Lung (tissue), 12 donors: ENCODE measurements around the gene RIN1. TPM values are rescaled to one million over a fixed set of nuclear protein-coding genes. Genes with fewer than 3 reads are reported as not detected.

Experiments used
- ATAC-seq: fragments of 200-7000 bp; cut with Tn5 transposase; one replicate; pipeline ENCODE4 v1.9.1; 2020; ENCODE audit warnings: moderate number of reproducible peaks; ENCODE audit not compliant: insufficient read depth, low FRiP score
- DNase-seq, 3 donors: peaks; one replicate each; pipeline ENCODE4 v3.0.0-alpha.2; 2013 to 2017
- H3K27ac ChIP-seq, 2 donors: one replicate each; pipeline ENCODE4 v1.5.1; 2013; ENCODE audit warnings: mild to moderate bottlenecking in 2 of 2, moderate library complexity in 2 of 2, control low read depth in 1 of 2, inconsistent platforms in 1 of 2, low read depth in 1 of 2, low read length in 1 of 2
- H3K27me3 ChIP-seq, 3 donors: one replicate each; pipeline ENCODE4 v1.5.1; 2013; ENCODE audit warnings: low read length in 2 of 3; ENCODE audit not compliant: control insufficient read depth in 3 of 3, insufficient read depth in 3 of 3
- H3K36me3 ChIP-seq, 4 donors: one replicate each; pipeline ENCODE4 v1.5.1; 2013; ENCODE audit warnings: low read length in 4 of 4, mild to moderate bottlenecking in 1 of 4, moderate library complexity in 1 of 4; ENCODE audit not compliant: control insufficient read depth in 4 of 4, insufficient read depth in 4 of 4
- H3K4me1 ChIP-seq, 5 donors: one replicate each; pipeline ENCODE4 v1.5.1; 2013; ENCODE audit warnings: low read length in 5 of 5, mild to moderate bottlenecking in 2 of 5, moderate library complexity in 1 of 5; ENCODE audit not compliant: control insufficient read depth in 5 of 5, insufficient read depth in 5 of 5
- H3K4me3 ChIP-seq: one replicate; pipeline ENCODE4 v1.5.1; 2013; ENCODE audit warnings: mild to moderate bottlenecking, control low read depth, moderate library complexity
- H3K9ac ChIP-seq, 2 donors: one replicate each; pipeline ENCODE4 v1.5.1; 2013; ENCODE audit warnings: low read length in 2 of 2, control low read depth in 1 of 2; ENCODE audit not compliant: insufficient read depth in 1 of 2
- H3K9me3 ChIP-seq, 4 donors: one replicate each; pipeline ENCODE4 v1.5.1; 2013; ENCODE audit warnings: low read length in 3 of 4, mild to moderate bottlenecking in 1 of 4, moderate library complexity in 1 of 4; ENCODE audit not compliant: control insufficient read depth in 4 of 4, insufficient read depth in 3 of 4
- CTCF ChIP-seq: IDR thresholded peaks from 2 replicates; pipeline ENCODE4 v1.5.1; 2012; ENCODE audit warnings: mild to moderate bottlenecking; ENCODE audit errors: control extremely low read depth, extremely low read depth
- WGBS, 2 donors: extraction: QIAGEN DNeasy Blood & Tissue Kit; methylation state at CpG; one replicate each; pipeline ENCODE4 v1.1.7; 2013; 5-methylcytosine and 5-hydroxymethylcytosine counted together
- polyA plus RNA-seq, 2 donors: library from polyadenylated mRNA; stranded (reverse); fragments of 200-250 nt; gene quantifications; one replicate each; pipeline ENCODE4 v1.2.1, GENCODE V29; 2013
- total RNA-seq, 2 donors: library from RNA; depleted of rRNA in 1 of 2; stranded (reverse); fragments of >200 nt in 1 of 2; gene quantifications; one replicate each; pipeline ENCODE4 v1.2.1, GENCODE V29; 2014 to 2021
- donor health status: control.
- donor health status: control.
- donor health status: Bipolar disorder and iron deficiency.
- donor health status: healthy.
- donor health status: DM: yes; HTN: yes; CAD: no.

RIN1 gene
- total and polyA plus RNA-seq, 4 donors: 1.9 to 15.1 (median 9.6) TPM

DNA sequence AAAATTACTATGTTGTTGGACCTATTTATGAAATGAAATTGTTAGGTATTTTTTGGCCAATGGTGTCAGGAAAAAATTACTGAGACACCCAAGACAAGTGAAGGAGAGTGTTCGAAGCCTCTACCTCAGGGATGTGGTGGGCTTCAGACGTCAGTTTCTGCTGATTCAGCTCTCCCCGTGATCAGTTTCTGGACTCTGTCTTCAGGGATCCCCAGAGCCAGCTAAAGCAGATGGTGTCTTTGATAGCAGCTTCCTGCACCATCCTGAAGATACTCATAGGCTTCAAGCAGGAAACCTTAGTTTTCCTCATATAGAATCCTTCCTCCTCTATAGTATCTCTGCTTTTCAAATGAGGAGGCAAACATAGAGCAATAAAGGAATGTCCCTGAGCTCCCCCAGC lies 26.8 kb downstream of the RIN1 start:
- H3K4me3 ChIP-seq: no peak overlapping the region

DNA sequence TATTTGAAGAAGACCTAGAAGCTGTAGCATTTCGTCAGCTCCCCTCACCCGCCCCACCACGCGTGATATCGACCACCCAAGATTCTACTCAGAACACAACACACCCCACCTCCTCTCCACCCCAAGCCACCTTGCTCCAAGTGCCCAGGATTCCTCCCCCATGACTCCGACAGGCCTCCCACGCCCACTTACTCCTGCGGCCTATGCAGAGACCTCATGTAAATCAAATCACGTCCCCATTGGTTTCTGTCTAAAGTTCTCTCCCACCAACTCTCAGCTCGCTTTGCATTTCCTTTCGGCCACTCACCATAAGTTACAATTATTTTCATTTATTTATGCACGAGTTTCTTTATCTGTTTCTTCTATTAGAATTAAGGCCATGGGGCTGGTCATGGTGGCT lies 33.6 kb downstream of the RIN1 start:
- ATAC-seq: no peak
- H3K27ac ChIP-seq: no peak overlapping the region
- no peaks in the 10 kb centered on the region for H3K9me3 ChIP-seq
- peaks cover 0 to 3% (median 0%) of the 10 kb centered on the region in 3 donors for H3K27me3 ChIP-seq
- DNase-seq: no peak
- no peaks in the 10 kb centered on the region for H3K36me3 ChIP-seq
- no peak overlapping the region for H3K9ac ChIP-seq
- no peaks in the 10 kb centered on the region for H3K4me1 ChIP-seq
- no peak overlapping the region for H3K4me3 ChIP-seq
- no peak for TF ChIP-seq CTCF
- 88 to 91% methylated on average over 12 of the region's 12 CpGs for WGBS, 2 donors

More for the DNA sequence above, 26.8 kb downstream of the RIN1 start:
- DNase-seq (no peak), ATAC-seq (no peak)
- TF ChIP-seq CTCF: no peak
- H3K9me3 ChIP-seq: no peaks in the 10 kb centered on the region
- no peaks in the 10 kb centered on the region for H3K36me3 ChIP-seq
- H3K27ac ChIP-seq: no peak overlapping the region
- H3K4me1 ChIP-seq: peaks cover 0 to 12% (median 0%) of the 10 kb centered on the region in 5 donors
- WGBS, 2 donors: 50 to 51% methylated on average over 3 of the region's 3 CpGs
- no peak overlapping the region for H3K9ac ChIP-seq
- H3K27me3 ChIP-seq: peaks cover 0 to 3% (median 0%) of the 10 kb centered on the region in 3 donors

- Histone ChIP-seq H3K27ac (no peak overlapping the region), H3K4me1 (no peaks in the 10 kb centered on the region), H3K36me3 (no peaks in the 10 kb centered on the region), H3K9me3 (no peaks in the 10 kb centered on the region), H3K4me3 (no peak overlapping the region), H3K27me3 (peaks cover 0 to 6% (median 0%) of the 10 kb centered on the region in 3 donors), H3K9ac (no peak overlapping the region)
- ATAC-seq (no peak), DNase-seq (no peak)
- 62 to 75% methylated on average over 3 of the region's 3 CpGs for WGBS, 2 donors
- no peak for TF ChIP-seq CTCF
Observed at GRCh38 chr11:66299186-66299585, 37.0 kb downstream of the RIN1 start.

DNA sequence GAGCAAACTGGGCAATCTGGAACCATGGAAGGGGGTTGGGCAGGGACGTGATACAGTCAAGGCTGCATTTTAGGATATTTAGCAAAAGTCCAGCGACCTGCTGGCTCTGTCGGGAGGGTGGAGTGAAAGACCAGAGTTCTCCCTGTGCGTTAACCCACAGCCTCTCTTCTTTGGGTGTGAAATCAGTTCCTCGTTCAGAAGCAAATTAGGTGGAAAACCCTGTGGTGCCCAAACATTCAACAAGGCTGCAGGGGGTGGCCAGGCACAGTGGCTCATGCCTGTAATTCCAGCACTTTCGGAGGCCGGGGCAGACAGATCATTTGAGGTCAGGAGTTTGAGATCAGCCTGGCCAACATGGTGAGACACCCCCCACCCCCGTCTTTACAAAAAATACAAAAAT lies 38.6 kb downstream of the RIN1 start:
- no peak overlapping the region for H3K9ac ChIP-seq
- H3K4me1 ChIP-seq: no peaks in the 10 kb centered on the region
- ATAC-seq (no peak), DNase-seq (no peak)
- H3K4me3 ChIP-seq: no peak overlapping the region
- no peak overlapping the region for H3K27ac ChIP-seq
- TF ChIP-seq CTCF: no peak
- WGBS, 2 donors: 51 to 57% methylated on average over 8 of the region's 8 CpGs
- H3K27me3 ChIP-seq: peaks cover 0 to 19% (median 15%) of the 10 kb centered on the region in 3 donors
- no peaks in the 10 kb centered on the region for H3K36me3 ChIP-seq
- H3K9me3 ChIP-seq: no peaks in the 10 kb centered on the region
